Gastrocnemius medialis (tissue), 4 donors: ENCODE measurements around the gene DPCD. TPM values are rescaled to one million over a fixed set of nuclear protein-coding genes. Genes with fewer than 3 reads are reported as not detected.
A peak's percentile ranks its signal among the peaks of the same experiment; 100 is the strongest.

Experiments used
- ATAC-seq, 2 donors: fragments of 150-250 bp; one replicate each; pipeline ENCODE4 v1.9.1; 2016
- DNase-seq, 2 donors: peaks; one replicate each; pipeline ENCODE4 v3.0.0-alpha.2; 2019
- H3K27ac ChIP-seq, 4 donors: fragments of 200-600 bp; sonication (generic); 1 replicate in 1 of 4; 2 replicates in 3 of 4; pipeline ENCODE4 v1.5.1; 2016 to 2018; ENCODE audit warnings: mild to moderate bottlenecking in 2 of 4, moderate library complexity in 1 of 4
- H3K27me3 ChIP-seq, 3 donors: fragments of 200-600 bp; sonication (generic) in 2 of 3; 1 replicate in 1 of 3; 2 replicates in 2 of 3; pipeline versions ENCODE4 v1.5.1 to v1.6.0; 2016 to 2019; ENCODE audit warnings: mild to moderate bottlenecking in 1 of 3, moderate library complexity in 1 of 3
- H3K36me3 ChIP-seq, 2 donors: fragments of 200-600 bp; sonication (generic) in 1 of 2; one replicate each; pipeline ENCODE4 v1.5.1; 2017 to 2018
- H3K4me1 ChIP-seq, 2 donors: fragments of 200-600 bp; sonication (generic) in 1 of 2; one replicate each; pipeline ENCODE4 v1.5.1; 2016 to 2017; ENCODE audit warnings: mild to moderate bottlenecking in 2 of 2
- H3K4me3 ChIP-seq, 4 donors: fragments of 200-600 bp; sonication (generic) in 3 of 4; 1 replicate in 1 of 4; 2 replicates in 3 of 4; pipeline ENCODE4 v1.5.1; 2016 to 2019; ENCODE audit warnings: mild to moderate bottlenecking in 2 of 4
- H3K9me3 ChIP-seq, 3 donors: fragments of 200-600 bp; sonication (generic) in 2 of 3; 1 replicate in 1 of 3; 2 replicates in 2 of 3; pipeline ENCODE4 v1.5.1; 2016 to 2019
- CTCF ChIP-seq, 5 experiments: fragments of 450-650 bp in 3 of 5; fragments of 200-600 bp in 2 of 5; sonication (generic) in 2 of 5; IDR thresholded peaks in 4 of 5; conservative IDR thresholded peaks in 1 of 5; 1 replicate in 4 of 5; 2 replicates in 1 of 5; pipeline ENCODE4 v1.5.1; 2016 to 2019; ENCODE audit warnings: antibody characterized with exemption in 5 of 5, mild to moderate bottlenecking in 3 of 5, moderate library complexity in 3 of 5
- POLR2A ChIP-seq, 2 donors: fragments of 450-650 bp; IDR thresholded peaks; one replicate each; pipeline ENCODE4 v1.6.1; 2017; ENCODE audit warnings: antibody characterized with exemption in 2 of 2, mild to moderate bottlenecking in 2 of 2, moderate library complexity in 2 of 2
- in situ Hi-C, 4 donors: fragments of 200-750 bp; cut with MboI; loops; one replicate each; pipeline versions ENCODE4 v1.15.0 to v1.8.0; 2017; ENCODE audit warnings: low sequenced_read_pairs in 4 of 4
- intact Hi-C: fragments of 100-400 bp; cut with DNase I; formaldehyde crosslinking; loops from one replicate; pipeline ENCODE4 v1.15.1; 2023; ENCODE audit warnings: low total_unique reads
- microRNA-seq, 2 donors: library from miRNA; unstranded; fragments of <30 nt; microRNA quantifications; one replicate each; pipeline ENCODE4, GENCODE V29; 2016; ENCODE audit warnings: borderline replicate concordance in 2 of 2
- total RNA-seq, 4 donors: library from RNA; depleted of rRNA; stranded (reverse); fragments of >200 nt; gene quantifications; one replicate each; pipeline versions ENCODE4 v1.1.0 to v1.2.3, GENCODE V29; 2016

The DPCD gene
- total RNA-seq, 4 donors from 2014 or later = 17.8 to 38.4 (median 22.9) TPM

- Histone ChIP-seq H3K27ac (no peak overlapping the region), H3K4me3 (no peak overlapping the region), H3K9me3 (no peaks in the 10 kb centered on the region), H3K36me3 (no peaks in the 10 kb centered on the region), H3K4me1 (no peaks in the 10 kb centered on the region), H3K27me3 (no peaks in the 10 kb centered on the region)
- DNase-seq (no peak), ATAC-seq (no peak)
- intact Hi-C loops (no loop called here), in situ Hi-C loops (no loop called here)
- TF ChIP-seq POLR2A (IDR thresholded peaks at IDR 0.05) = no peak
- TF ChIP-seq CTCF (IDR thresholded peaks at IDR 0.05 in 4 of 5, conservative IDR thresholded peaks at IDR 0.05 in 1 of 5) = no peak
These were observed 65.4 kb downstream of the DPCD start for GRCh38 chr10:101653536-101653935.

- TF ChIP-seq POLR2A (IDR thresholded peaks at IDR 0.05) (no peak), CTCF (IDR thresholded peaks at IDR 0.05 in 4 of 5, conservative IDR thresholded peaks at IDR 0.05 in 1 of 5) (no peak)
- Histone ChIP-seq H3K4me1 (no peaks in the 10 kb centered on the region), H3K27ac (no peak overlapping the region), H3K27me3 (no peaks in the 10 kb centered on the region), H3K4me3 (no peak overlapping the region), H3K36me3 (peaks cover 0 to 18% of the 10 kb centered on the region in 2 donors), H3K9me3 (no peaks in the 10 kb centered on the region)
- ATAC-seq (no peak), DNase-seq (peak in 1 of 2 donors; percentile 33)
- in situ Hi-C loops (no loop called here), intact Hi-C loops (no loop called here)
These were observed 67.4 kb downstream of the DPCD start for GRCh38 chr10:101655570-101655969.

GRCh38 chr10:101656890-101657289 is 68.8 kb downstream of the DPCD start:
- Histone ChIP-seq H3K27ac (no peak overlapping the region), H3K9me3 (no peaks in the 10 kb centered on the region), H3K4me3 (no peak overlapping the region), H3K4me1 (no peaks in the 10 kb centered on the region), H3K27me3 (no peaks in the 10 kb centered on the region), H3K36me3 (peaks cover 0 to 28% of the 10 kb centered on the region in 2 donors)
- TF ChIP-seq POLR2A (IDR thresholded peaks at IDR 0.05) (no peak), CTCF (IDR thresholded peaks at IDR 0.05 in 4 of 5, conservative IDR thresholded peaks at IDR 0.05 in 1 of 5) (no peak)
- DNase-seq = no peak
- no peak for ATAC-seq
- intact Hi-C loops = no loop called here
- in situ Hi-C loops = no loop called here

- TF ChIP-seq POLR2A (IDR thresholded peaks at IDR 0.05) (no peak), CTCF (IDR thresholded peaks at IDR 0.05 in 4 of 5, conservative IDR thresholded peaks at IDR 0.05 in 1 of 5) (no peak)
- Histone ChIP-seq H3K27me3 (no peaks in the 10 kb centered on the region), H3K27ac (no peak overlapping the region), H3K4me1 (no peaks in the 10 kb centered on the region), H3K36me3 (peaks cover 0 to 45% of the 10 kb centered on the region in 2 donors), H3K9me3 (no peaks in the 10 kb centered on the region), H3K4me3 (no peak overlapping the region)
- DNase-seq = no peak
- intact Hi-C loops (no loop called here), in situ Hi-C loops (no loop called here)
- no peak for ATAC-seq
These were observed 70.9 kb downstream of the DPCD start for GRCh38 chr10:101658975-101659374.

Small RNA genes lying within 50 kb of the gene (microRNA-seq; reads per million reads assigned to microRNA genes)
- gene MIR3158-1 (0 reads per million in 2 donors), gene MIR3158-2 (0 reads per million in 2 donors)

Other genes with a start within 250 kb of the DPCD start
- 10 to 100 TPM in 3 of 4 donors, 1 to 10 TPM in 1; 8.7 to 17.3 (median 12.6) TPM for gene BTRC, start 234.2 kb upstream of the DPCD start, total RNA-seq
- 10 to 100 TPM; 15.4 to 33.1 (median 29.4) TPM for gene POLL, start 64 bp upstream of the DPCD start, total RNA-seq
- 10 to 100 TPM; 43.1 to 72.6 (median 70.2) TPM for gene FBXW4, start 106.8 kb downstream of the DPCD start, total RNA-seq
- gene FGF8, start 187.8 kb downstream of the DPCD start, total RNA-seq = not detected
- 10 to 100 TPM; 12.9 to 37.0 (median 16.0) TPM for gene NPM3, start 195.1 kb downstream of the DPCD start, total RNA-seq
- 10 to 100 TPM; 25.8 to 85.5 (median 48.3) TPM for gene OGA, start 230.1 kb downstream of the DPCD start, total RNA-seq